Keratinocyte (primary cell): Measurements from ENCODE around the gene NVL.

Experiments
- CTCF ChIP-seq, 3 experiments: IDR thresholded peaks in 1 of 3; conservative IDR thresholded peaks in 1 of 3; optimal IDR thresholded peaks in 1 of 3; 2 replicates in 2 of 3; 3 replicates in 1 of 3; pipeline versions ENCODE3 to v1.5.1; 2011; ENCODE audit warnings: low read length in 3 of 3, mild to moderate bottlenecking in 3 of 3, moderate library complexity in 2 of 3, control low read depth in 1 of 3, inconsistent platforms in 1 of 3; ENCODE audit not compliant: insufficient read depth in 2 of 3; ENCODE audit errors: extremely low read depth in 1 of 3
- EZH2 ChIP-seq: IDR thresholded peaks from one replicate; pipeline ENCODE4 v1.6.1; 2012; ENCODE audit warnings: inconsistent platforms, mild to moderate bottlenecking, low read length, moderate library complexity

DNA sequence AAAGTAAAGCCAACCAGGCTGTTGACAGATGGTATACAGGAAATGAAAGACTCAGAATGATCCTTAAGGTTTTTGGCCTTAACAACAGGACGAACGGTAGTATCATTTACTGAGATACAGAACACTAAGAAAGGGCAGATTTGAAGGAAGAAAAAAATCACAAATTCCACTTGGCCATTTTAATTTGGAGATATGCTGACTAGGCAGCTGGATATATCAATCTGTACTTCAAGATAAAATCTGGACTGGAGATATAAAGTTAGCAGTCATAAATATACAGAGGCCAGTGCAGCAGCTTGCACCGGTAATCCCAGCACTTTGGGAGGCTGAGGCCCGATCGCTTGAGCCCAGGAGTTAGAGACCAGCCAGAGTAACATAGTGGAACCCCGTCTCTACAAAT, 1.3 kb downstream of the NVL start:
- TF ChIP-seq CTCF (optimal IDR thresholded peaks at IDR 0.05 in 1 of 3, IDR thresholded peaks at IDR 0.05 in 1 of 3, conservative IDR thresholded peaks at IDR 0.05 in 1 of 3; ENCODE audit: extremely low read depth in 1 of 3, insufficient read depth in 2 of 3, low read length in 3 of 3) (no peak), EZH2 (no peak)
